ENCODE measurements around the gene ZNF12.

Gene ZNF12

GRCh38 chr7:6646465-6646864 is 60.3 kb downstream of the ZNF12 start:
- DNase-seq, result no peak

- no peak for DNase-seq
These were observed 62.0 kb downstream of the ZNF12 start for GRCh38 chr7:6644728-6645127.

- DNase-seq, result no peak
These were observed 62.7 kb downstream of the ZNF12 start for GRCh38 chr7:6643915-6644625.

- DNase-seq, result no peak
These were observed 63.7 kb downstream of the ZNF12 start for GRCh38 chr7:6642861-6643640.

- DNase-seq, result no peak
These were observed 64.4 kb downstream of the ZNF12 start for GRCh38 chr7:6642239-6642839.

GRCh38 chr7:6641305-6642035 is 65.3 kb downstream of the ZNF12 start:
- no peak for DNase-seq

- no peak for DNase-seq
These were observed 66.5 kb downstream of the ZNF12 start for GRCh38 chr7:6640246-6640721.

- DNase-seq, result no peak
These were observed 67.1 kb downstream of the ZNF12 start for GRCh38 chr7:6639627-6640026.

- DNase-seq, result no peak
These were observed 67.7 kb downstream of the ZNF12 start for GRCh38 chr7:6639032-6639431.
